GM12801 (cell line): ENCODE results near the gene ACLY.

Source experiments
- TF ChIP-seq, protein P1 (sequence below): IDR thresholded peaks from one replicate; pipeline ENCODE4 v1.5.1; 2011; ENCODE audit warnings: control low read depth; ENCODE audit not compliant: insufficient read length; ENCODE audit errors: extremely low read depth

ACLY gene

DNA sequence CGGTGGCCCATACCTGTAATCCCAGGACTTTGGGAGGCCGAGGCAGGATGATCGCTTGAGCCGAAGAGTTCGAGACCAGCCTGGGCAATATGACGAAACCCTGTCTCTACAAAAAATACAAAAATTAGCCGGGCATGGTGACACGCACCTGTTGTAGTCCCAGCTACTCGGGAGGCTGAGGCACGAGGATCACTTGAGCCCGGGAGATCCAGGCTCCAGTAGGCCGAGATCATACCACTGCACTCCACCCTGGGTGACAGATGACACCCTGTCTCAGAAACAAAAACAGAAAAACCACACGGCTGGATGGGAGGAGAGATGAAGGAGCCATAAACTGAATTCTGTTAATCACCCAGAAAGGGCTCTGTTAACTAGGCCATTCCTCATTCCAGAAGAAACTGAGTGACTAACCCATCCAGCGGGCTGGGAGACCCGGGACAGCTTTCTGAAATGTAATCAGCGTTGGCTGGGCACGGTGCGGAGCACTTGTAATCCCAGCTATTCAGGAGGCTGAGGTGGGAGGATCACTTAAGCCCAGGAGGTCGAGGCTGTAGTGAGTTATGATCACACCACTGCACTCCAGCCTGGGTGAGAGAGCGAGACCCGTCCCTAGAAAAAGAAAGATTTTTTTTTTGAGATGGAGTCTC lies 82.1 kb downstream of the ACLY start:
- TF ChIP-seq, protein P1, sequence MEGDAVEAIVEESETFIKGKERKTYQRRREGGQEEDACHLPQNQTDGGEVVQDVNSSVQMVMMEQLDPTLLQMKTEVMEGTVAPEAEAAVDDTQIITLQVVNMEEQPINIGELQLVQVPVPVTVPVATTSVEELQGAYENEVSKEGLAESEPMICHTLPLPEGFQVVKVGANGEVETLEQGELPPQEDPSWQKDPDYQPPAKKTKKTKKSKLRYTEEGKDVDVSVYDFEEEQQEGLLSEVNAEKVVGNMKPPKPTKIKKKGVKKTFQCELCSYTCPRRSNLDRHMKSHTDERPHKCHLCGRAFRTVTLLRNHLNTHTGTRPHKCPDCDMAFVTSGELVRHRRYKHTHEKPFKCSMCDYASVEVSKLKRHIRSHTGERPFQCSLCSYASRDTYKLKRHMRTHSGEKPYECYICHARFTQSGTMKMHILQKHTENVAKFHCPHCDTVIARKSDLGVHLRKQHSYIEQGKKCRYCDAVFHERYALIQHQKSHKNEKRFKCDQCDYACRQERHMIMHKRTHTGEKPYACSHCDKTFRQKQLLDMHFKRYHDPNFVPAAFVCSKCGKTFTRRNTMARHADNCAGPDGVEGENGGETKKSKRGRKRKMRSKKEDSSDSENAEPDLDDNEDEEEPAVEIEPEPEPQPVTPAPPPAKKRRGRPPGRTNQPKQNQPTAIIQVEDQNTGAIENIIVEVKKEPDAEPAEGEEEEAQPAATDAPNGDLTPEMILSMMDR = no peak

DNA sequence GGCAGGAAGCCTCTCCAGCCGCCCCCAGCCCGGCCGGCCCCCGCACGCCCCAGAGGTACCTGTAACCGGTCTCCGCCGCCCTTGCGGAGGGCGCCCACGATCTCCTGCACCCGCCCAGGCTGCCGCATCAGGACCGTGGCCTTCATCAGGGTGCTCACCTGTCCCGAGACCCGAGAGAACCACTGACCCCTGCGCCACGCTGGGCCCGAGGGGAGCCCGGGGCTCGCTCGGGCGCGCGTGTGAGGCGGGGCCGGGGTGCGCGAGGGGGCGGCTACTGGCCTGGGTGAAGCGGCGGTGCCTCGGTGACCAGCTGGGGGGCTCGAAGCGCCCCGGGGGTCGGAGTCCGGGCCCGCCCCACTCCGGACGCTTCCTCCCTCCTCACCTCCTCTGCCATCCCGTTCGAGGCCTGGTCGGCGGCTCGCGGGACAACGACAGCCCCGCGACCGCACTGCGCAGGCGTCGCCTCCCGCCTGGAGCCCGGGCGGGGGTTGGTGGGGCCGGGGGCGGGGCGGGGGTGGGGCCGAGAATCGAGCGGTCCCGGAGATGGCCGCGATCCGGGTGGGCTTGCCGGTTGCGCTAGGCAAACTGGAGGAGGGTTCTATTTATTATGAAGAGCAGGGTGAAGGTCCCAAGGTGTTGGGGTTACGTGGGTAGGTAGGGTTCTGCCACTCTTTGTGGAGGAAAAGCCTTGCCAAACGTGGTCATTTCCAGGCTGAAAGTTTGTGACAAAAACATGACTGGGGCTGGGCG lies 82.8 kb downstream of the ACLY start, which contains the start of gene NT5C3B:
Gene NT5C3B (minus strand): TSS at position 433 of the 750 bp plus-strand sequence. CDS start 39 bp downstream, at position 394.
- TF ChIP-seq, protein P1 = no peak

DNA sequence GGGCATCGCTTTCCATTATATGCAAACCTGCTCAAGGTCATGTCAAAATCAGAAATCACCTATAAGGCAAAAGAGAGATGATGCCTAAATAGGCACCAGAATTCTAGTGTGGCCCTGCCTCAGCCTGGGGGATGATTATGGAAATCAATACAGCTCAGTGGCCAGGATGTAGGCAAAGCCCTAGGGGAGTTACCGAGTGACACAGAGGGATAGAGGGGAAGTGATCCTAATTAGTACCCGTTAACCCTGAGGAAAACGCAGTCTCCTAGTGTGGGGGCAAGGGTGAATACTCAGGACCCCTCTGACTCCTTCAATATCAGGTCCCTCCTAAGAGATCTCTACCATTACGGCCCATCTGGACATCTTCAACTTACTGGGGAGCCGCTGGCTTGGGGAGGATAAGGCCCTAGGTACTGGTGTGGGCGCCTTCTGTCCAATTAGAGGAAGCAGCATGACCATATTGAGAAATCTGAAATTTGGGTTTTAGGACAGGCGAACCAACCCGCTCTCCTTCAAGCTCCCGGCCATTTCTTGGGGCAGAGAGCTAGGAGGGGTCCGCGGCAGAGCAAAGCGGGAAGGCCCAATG lies 83.4 kb downstream of the ACLY start:
- TF ChIP-seq, protein P1 = no peak

DNA sequence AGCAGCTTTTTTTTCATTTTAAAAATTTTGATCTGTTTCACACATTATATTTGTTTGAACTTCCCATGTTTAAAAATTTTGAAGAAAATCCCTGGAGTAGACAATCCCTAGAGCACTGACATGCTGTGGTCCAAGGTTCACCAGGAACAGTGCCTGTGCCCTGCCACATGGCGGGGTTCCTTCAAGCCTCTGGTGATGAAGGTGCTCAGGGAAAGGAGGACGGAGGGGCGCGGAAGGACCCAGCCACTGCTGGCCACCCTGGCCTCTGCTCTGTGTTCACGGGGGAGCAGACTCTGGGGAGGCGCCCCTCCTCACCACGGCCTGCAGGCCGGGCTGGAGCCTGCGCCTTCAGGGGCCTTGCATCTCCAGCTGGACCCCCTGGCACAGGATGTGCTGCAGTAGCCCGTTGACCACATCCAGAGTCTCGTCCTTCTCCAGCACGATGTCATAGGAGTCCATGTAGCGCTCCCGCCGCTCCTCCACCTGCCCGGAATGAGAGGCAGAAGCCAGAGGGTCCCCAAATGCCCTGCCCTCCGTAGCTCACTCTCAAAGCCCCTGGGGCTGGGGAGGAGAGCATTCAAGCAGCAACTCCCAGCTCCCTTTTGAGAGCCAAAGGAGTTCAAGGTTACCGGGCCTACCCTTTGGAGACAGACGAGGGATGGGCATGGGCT lies 93.4 kb downstream of the ACLY start:
- TF ChIP-seq, protein P1 = no peak

DNA sequence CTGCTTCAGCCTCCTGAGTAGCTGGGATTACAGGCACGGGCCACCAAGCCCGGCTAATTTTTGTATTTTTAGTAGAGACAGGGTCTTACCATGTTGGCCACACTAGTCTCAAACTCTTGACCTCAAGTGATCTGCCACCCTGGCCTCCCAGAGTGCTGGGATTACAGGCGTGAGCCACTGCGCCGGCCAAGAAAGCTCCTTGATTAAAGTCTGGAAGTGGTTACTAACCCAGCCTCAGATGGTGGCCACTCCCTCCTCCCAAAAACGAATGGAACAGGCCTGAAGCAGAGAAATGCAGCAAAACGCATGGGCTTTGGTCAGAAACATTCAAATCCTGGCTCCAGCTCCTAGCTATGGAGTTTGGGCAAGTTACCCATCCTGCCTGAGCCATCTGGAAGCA lies 94.7 kb downstream of the ACLY start:
- TF ChIP-seq, protein P1 = no peak

DNA sequence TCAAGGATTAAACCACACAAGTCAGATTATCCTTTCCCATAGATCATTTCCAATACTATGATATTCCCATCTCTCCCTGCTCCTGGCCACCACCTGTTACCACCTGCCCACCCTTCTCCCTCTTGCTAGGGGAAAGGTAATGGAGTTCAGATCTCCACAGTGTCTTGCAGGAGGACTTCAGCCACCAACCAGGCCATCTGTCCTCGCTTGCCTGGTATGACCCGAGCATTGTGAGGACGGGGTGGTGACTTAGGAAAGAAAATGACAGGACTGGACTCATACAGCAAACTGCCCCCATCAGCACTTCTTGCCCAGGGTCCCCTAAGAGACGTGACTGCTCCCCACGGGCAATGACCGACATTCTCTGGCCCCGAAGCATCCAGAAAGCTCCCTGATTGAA lies 95.2 kb downstream of the ACLY start:
- TF ChIP-seq, protein P1 = no peak

DNA sequence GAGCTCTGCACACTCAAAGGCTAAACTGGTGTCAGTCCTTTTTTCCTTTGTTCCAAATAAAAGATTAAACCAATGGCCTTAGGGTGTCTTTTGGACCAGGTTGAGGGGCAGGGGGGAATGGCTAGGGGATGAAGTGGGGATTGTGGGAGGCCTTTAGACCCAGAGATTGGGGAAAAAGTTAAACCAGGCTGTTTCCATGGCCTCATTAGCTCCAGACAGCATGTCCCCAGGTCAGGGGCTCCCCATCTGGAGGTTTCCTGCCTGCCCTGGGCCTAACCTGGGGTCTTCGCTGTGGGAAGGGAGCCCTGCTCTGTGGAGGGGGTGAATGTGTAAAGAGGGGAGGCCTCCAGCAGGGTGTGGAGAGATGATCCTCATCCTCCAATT lies 95.6 kb downstream of the ACLY start:
- TF ChIP-seq, protein P1 = no peak
